Astrocyte of the spinal cord (primary cell): ENCODE results near the gene SUMO3.

Experiments
- DNase-seq: peaks from one replicate; pipeline ENCODE4 v3.0.0; 2011; ENCODE audit warnings: low read depth, low spot score
- H3K4me3 ChIP-seq: 2 replicates; pipeline ENCODE4 v1.5.1; 2011; ENCODE audit warnings: low read depth, mild to moderate bottlenecking, low read length, moderate library complexity
- CTCF ChIP-seq: IDR thresholded peaks from 2 replicates; pipeline ENCODE4 v1.5.1; 2012; ENCODE audit warnings: low read depth, mild to moderate bottlenecking, low read length, inconsistent platforms
- in situ Hi-C: cut with HindIII; loops from 2 replicates; pipeline ENCODE4 v1.10.0; 2017; ENCODE audit warnings: low sequenced_read_pairs

The SUMO3 gene

GRCh38 chr21:44803651-44804050 lies 14.2 kb downstream of the SUMO3 start:
- DNase-seq, result no peak
- no peak for TF ChIP-seq CTCF
- in situ Hi-C loops, result no loop called here
- no peak overlapping the region for H3K4me3 ChIP-seq

GRCh38 chr21:44802396-44803153 lies 15.3 kb downstream of the SUMO3 start:
- no peak for DNase-seq
- in situ Hi-C loops, result no loop called here
- peak overlapping the region; percentile 91 for H3K4me3 ChIP-seq
- no peak for TF ChIP-seq CTCF

- in situ Hi-C loops, result no loop called here
- H3K4me3 ChIP-seq, result peak within 1 kb of the TSS; percentile 91
- DNase-seq, result peak; percentile 75
- TF ChIP-seq CTCF, result no peak
Measured at GRCh38 chr21:44801468-44802395, 16.1 kb downstream of the SUMO3 start, which contains the start of gene UBE2G2. Gene UBE2G2 (minus strand): TSS chr21:44801820. CDS start chr21:44801748, 72 bp downstream.

GRCh38 chr21:44800971-44801467 lies 16.8 kb downstream of the SUMO3 start:
- DNase-seq, result peak; percentile 32
- H3K4me3 ChIP-seq, result peak overlapping the region; percentile 91
- TF ChIP-seq CTCF, result peak; percentile 40
- in situ Hi-C loops, result no loop called here

- peak; percentile 42 for DNase-seq
- in situ Hi-C loops, result no loop called here
- peak; percentile 49 for TF ChIP-seq CTCF
- no peak overlapping the region for H3K4me3 ChIP-seq
Measured at GRCh38 chr21:44800103-44800502, 17.8 kb downstream of the SUMO3 start.

GRCh38 chr21:44799646-44800045 lies 18.2 kb downstream of the SUMO3 start:
- in situ Hi-C loops, result no loop called here
- no peak for DNase-seq
- H3K4me3 ChIP-seq, result no peak overlapping the region
- TF ChIP-seq CTCF, result no peak
